Fibroblast of lung (primary cell): ENCODE measurements around the gene INF2.

Experiments used
- EZH2 ChIP-seq: IDR thresholded peaks from 2 replicates; pipeline ENCODE4 v1.5.1; 2012; ENCODE audit warnings: low read length, control low read depth, mild to moderate bottlenecking; ENCODE audit errors: missing control alignments
- TF ChIP-seq, protein P1 (sequence below), 2 donors: IDR thresholded peaks in 1 of 2; conservative IDR thresholded peaks in 1 of 2; 1 replicate in 1 of 2; 2 replicates in 1 of 2; pipeline ENCODE4 v1.5.1; 2011 to 2012; ENCODE audit warnings: low read length in 2 of 2, control low read depth in 1 of 2, inconsistent platforms in 1 of 2, low read depth in 1 of 2, mild to moderate bottlenecking in 1 of 2

DNA sequence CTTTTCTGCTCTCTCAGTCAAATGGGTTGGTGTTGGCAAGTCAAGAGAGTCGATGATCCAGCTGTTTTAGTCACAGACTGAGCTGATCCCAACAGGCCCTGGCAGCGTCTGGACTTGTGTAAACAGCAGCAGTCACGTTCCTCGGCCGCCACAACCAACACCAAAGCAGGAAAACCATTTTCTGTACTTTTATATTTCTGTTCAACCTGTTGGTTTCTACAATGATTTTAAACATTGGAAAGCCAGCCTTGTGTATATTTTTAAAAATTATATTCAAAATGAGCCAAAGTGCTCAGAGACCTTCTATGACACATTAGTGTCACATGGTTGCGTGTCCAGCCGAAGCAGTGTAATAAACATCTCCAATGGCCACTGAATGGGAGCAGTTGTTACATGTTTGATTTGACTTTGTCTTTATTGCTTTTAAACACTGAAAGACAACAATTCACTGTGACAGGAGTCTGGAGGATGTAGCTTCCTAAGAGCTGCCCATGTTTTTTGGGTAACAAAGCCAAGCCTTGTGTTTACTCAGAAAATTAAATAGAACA lies 57.6 kb downstream of the INF2 start:
- TF ChIP-seq, protein P1, sequence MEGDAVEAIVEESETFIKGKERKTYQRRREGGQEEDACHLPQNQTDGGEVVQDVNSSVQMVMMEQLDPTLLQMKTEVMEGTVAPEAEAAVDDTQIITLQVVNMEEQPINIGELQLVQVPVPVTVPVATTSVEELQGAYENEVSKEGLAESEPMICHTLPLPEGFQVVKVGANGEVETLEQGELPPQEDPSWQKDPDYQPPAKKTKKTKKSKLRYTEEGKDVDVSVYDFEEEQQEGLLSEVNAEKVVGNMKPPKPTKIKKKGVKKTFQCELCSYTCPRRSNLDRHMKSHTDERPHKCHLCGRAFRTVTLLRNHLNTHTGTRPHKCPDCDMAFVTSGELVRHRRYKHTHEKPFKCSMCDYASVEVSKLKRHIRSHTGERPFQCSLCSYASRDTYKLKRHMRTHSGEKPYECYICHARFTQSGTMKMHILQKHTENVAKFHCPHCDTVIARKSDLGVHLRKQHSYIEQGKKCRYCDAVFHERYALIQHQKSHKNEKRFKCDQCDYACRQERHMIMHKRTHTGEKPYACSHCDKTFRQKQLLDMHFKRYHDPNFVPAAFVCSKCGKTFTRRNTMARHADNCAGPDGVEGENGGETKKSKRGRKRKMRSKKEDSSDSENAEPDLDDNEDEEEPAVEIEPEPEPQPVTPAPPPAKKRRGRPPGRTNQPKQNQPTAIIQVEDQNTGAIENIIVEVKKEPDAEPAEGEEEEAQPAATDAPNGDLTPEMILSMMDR (conservative IDR thresholded peaks at IDR 0.05 in 1 of 2, IDR thresholded peaks at IDR 0.05 in 1 of 2; ENCODE audit: low read depth in 1 of 2, low read length in 2 of 2), result no peak
- no peak for TF ChIP-seq EZH2
